Measurements from ENCODE around the gene OLFML2A.

DNA sequence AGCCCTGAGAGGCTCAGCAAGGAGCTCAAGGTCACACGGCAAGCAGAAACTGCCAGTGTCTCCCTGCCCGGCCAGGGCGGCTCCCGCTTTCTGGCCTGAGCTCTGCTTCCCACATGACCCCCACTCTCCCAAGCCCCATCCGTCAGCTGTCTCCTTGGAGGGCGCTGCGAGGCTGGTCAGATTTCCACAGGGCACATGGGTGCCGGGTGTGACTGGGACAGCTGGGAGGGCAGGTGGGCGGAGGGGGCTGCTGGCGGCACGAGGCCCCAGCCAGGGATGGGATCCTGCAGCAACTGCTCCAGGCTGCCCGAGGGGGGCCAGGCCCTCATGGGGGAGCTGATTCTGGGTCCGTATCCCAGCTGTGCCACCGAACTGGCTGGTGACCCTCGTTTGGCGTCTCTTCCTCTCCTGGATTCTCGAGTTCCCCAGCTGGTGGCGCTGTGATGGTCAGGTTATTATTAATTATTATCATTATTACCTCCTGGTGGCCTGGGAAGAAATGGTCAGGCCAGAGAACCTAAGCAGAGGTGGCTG, 63.4 kb downstream of the OLFML2A start:
- no peak for TF ChIP-seq MXI1 (IDR thresholded peaks at IDR 0.05; ENCODE audit: borderline replicate concordance, low read depth, low read length)
- TF ChIP-seq, protein P1, sequence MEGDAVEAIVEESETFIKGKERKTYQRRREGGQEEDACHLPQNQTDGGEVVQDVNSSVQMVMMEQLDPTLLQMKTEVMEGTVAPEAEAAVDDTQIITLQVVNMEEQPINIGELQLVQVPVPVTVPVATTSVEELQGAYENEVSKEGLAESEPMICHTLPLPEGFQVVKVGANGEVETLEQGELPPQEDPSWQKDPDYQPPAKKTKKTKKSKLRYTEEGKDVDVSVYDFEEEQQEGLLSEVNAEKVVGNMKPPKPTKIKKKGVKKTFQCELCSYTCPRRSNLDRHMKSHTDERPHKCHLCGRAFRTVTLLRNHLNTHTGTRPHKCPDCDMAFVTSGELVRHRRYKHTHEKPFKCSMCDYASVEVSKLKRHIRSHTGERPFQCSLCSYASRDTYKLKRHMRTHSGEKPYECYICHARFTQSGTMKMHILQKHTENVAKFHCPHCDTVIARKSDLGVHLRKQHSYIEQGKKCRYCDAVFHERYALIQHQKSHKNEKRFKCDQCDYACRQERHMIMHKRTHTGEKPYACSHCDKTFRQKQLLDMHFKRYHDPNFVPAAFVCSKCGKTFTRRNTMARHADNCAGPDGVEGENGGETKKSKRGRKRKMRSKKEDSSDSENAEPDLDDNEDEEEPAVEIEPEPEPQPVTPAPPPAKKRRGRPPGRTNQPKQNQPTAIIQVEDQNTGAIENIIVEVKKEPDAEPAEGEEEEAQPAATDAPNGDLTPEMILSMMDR (conservative IDR thresholded peaks at IDR 0.05; ENCODE audit: low read depth, low read length): peak; percentile 39; the same call in 1 of the 2 replicates
